Measurements from ENCODE around the gene GRK3.

GRCh38 chr22:25553131-25553530 lies 11.3 kb upstream of the GRK3 start:
- no peak for TF ChIP-seq REST (IDR thresholded peaks at IDR 0.05; ENCODE audit: insufficient replicate concordance, low read depth)
- no peak for TF ChIP-seq CTCF (IDR thresholded peaks at IDR 0.05; ENCODE audit: insufficient read depth, low read length)
- no peak for TF ChIP-seq GABPA (IDR thresholded peaks at IDR 0.05; ENCODE audit: low read depth)
